Left renal pelvis (tissue), 4 donors: ENCODE data around the gene TBL1X. TPM values are rescaled to one million over a fixed set of nuclear protein-coding genes. Genes with fewer than 3 reads are reported as not detected.
"Not testable (repeated sequence)": the region's sequence is repeated elsewhere in the genome, so short reads cannot be mapped to it uniquely, and the experiment has no call there.

Experiments
- DNase-seq, 4 donors: peaks; one replicate each; pipeline ENCODE4 v3.0.0-alpha.2; 2013; ENCODE audit warnings: low read depth in 4 of 4, low spot score in 3 of 4
- polyA plus RNA-seq, 4 donors: library from polyadenylated mRNA; unstranded; fragments of 120-200 nt; gene quantifications; one replicate each; pipeline ENCODE4 v1.2.1, GENCODE V29; 2013; ENCODE audit not compliant: insufficient read length in 4 of 4

TBL1X gene
- polyA plus RNA-seq, 4 donors, result 23.2 to 27.4 (median 25.9) TPM

GRCh38 chrX:9738151-9738550 lies 273.3 kb downstream of the TBL1X start:
- no peak for DNase-seq

- no peak for DNase-seq
Observed at GRCh38 chrX:9739130-9739529, 274.3 kb downstream of the TBL1X start.

GRCh38 chrX:9745417-9746115 lies 280.7 kb downstream of the TBL1X start:
- no peak for DNase-seq

- DNase-seq, result no peak
Observed at GRCh38 chrX:9746148-9746888, 281.5 kb downstream of the TBL1X start.

- DNase-seq, result no peak
Observed at GRCh38 chrX:9747644-9748043, 282.8 kb downstream of the TBL1X start.

GRCh38 chrX:9749146-9749692 lies 284.4 kb downstream of the TBL1X start:
- DNase-seq, result no peak

GRCh38 chrX:9757366-9757765 lies 292.5 kb downstream of the TBL1X start:
- DNase-seq, result no peak

GRCh38 chrX:9758021-9758638 lies 293.3 kb downstream of the TBL1X start:
- DNase-seq, result no peak

- DNase-seq, result no peak
Observed at GRCh38 chrX:9759337-9759736, 294.5 kb downstream of the TBL1X start.

- no peak for DNase-seq
Observed at GRCh38 chrX:9765072-9765736, 300.3 kb downstream of the TBL1X start.

GRCh38 chrX:9765737-9766097 lies 300.9 kb downstream of the TBL1X start, which contains the start of gene GPR143:
TSS of gene GPR143 (minus strand) at chrX:9765847. CDS start at chrX:9765817, 30 bp downstream.
- DNase-seq, result no peak

GRCh38 chrX:9767375-9767774 lies 302.5 kb downstream of the TBL1X start:
- no peak for DNase-seq

- not testable (repeated sequence) for DNase-seq
Observed at GRCh38 chrX:9768321-9768839, 303.5 kb downstream of the TBL1X start.

GRCh38 chrX:9770319-9770718 lies 305.5 kb downstream of the TBL1X start:
- no peak for DNase-seq

- DNase-seq, result no peak
Observed at GRCh38 chrX:9772943-9773342, 308.1 kb downstream of the TBL1X start.

GRCh38 chrX:9775930-9776329 lies 311.1 kb downstream of the TBL1X start:
- no peak for DNase-seq

- DNase-seq, result no peak
Observed at GRCh38 chrX:9781941-9782340, 317.1 kb downstream of the TBL1X start.

GRCh38 chrX:9784332-9784731 lies 319.5 kb downstream of the TBL1X start:
- no peak for DNase-seq

- DNase-seq, result no peak
Observed at GRCh38 chrX:9785254-9785943, 320.5 kb downstream of the TBL1X start.
